Measurements from ENCODE around the gene DLGAP1. TPM values are rescaled to one million over a fixed set of nuclear protein-coding genes. Genes with fewer than 3 reads are reported as not detected.

The DLGAP1 gene
- total and polyA plus RNA-seq, 2 experiments from 2014 or later = 17.0 to 48.5 TPM

DNA sequence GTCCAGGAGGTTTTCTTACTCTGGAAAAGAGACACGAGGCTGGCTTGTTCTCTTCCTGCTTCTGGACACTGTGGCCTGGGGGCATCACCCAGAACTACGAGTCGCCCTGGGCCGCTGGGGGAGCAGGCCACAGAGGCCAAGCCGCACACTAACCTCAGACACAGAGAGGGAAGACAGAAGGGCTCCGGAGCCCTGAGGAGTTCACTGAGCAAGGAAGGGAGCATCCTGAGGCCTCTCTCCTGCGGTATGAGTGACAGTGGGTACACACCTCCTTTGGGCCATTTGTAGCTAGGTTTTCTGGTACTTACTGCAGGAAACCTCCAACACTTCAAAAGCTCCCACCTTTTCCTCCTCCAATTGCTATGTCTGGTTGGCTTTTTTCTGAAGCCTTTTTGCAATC lies 494.1 kb downstream of the DLGAP1 start (continued):
- TF ChIP-seq, protein P1, sequence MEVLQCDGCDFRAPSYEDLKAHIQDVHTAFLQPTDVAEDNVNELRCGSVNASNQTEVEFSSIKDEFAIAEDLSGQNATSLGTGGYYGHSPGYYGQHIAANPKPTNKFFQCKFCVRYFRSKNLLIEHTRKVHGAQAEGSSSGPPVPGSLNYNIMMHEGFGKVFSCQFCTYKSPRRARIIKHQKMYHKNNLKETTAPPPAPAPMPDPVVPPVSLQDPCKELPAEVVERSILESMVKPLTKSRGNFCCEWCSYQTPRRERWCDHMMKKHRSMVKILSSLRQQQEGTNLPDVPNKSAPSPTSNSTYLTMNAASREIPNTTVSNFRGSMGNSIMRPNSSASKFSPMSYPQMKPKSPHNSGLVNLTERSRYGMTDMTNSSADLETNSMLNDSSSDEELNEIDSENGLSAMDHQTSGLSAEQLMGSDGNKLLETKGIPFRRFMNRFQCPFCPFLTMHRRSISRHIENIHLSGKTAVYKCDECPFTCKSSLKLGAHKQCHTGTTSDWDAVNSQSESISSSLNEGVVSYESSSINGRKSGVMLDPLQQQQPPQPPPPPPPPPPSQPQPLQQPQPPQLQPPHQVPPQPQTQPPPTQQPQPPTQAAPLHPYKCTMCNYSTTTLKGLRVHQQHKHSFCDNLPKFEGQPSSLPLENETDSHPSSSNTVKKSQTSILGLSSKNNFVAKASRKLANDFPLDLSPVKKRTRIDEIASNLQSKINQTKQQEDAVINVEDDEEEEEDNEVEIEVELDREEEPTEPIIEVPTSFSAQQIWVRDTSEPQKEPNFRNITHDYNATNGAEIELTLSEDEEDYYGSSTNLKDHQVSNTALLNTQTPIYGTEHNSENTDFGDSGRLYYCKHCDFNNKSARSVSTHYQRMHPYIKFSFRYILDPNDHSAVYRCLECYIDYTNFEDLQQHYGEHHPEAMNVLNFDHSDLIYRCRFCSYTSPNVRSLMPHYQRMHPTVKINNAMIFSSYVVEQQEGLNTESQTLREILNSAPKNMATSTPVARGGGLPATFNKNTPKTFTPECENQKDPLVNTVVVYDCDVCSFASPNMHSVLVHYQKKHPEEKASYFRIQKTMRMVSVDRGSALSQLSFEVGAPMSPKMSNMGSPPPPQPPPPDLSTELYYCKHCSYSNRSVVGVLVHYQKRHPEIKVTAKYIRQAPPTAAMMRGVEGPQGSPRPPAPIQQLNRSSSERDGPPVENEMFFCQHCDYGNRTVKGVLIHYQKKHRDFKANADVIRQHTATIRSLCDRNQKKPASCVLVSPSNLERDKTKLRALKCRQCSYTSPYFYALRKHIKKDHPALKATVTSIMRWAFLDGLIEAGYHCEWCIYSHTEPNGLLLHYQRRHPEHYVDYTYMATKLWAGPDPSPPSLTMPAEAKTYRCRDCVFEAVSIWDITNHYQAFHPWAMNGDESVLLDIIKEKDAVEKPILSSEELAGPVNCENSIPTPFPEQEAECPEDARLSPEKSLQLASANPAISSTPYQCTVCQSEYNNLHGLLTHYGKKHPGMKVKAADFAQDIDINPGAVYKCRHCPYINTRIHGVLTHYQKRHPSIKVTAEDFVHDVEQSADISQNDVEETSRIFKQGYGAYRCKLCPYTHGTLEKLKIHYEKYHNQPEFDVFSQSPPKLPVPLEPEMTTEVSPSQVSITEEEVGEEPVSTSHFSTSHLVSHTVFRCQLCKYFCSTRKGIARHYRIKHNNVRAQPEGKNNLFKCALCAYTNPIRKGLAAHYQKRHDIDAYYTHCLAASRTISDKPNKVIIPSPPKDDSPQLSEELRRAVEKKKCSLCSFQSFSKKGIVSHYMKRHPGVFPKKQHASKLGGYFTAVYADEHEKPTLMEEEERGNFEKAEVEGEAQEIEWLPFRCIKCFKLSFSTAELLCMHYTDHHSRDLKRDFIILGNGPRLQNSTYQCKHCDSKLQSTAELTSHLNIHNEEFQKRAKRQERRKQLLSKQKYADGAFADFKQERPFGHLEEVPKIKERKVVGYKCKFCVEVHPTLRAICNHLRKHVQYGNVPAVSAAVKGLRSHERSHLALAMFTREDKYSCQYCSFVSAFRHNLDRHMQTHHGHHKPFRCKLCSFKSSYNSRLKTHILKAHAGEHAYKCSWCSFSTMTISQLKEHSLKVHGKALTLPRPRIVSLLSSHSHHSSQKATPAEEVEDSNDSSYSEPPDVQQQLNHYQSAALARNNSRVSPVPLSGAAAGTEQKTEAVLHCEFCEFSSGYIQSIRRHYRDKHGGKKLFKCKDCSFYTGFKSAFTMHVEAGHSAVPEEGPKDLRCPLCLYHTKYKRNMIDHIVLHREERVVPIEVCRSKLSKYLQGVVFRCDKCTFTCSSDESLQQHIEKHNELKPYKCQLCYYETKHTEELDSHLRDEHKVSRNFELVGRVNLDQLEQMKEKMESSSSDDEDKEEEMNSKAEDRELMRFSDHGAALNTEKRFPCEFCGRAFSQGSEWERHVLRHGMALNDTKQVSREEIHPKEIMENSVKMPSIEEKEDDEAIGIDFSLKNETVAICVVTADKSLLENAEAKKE (CRISPR knock-in tag; IDR thresholded peaks at IDR 0.05) = no peak
- TF ChIP-seq POLR2AphosphoS5 (IDR thresholded peaks at IDR 0.05; ENCODE audit: low read depth) (no peak), ZNF114 (CRISPR knock-in tag; IDR thresholded peaks at IDR 0.05) (no peak)

GRCh38 chr18:3960142-3960541 lies 495.0 kb downstream of the DLGAP1 start:
- Histone ChIP-seq H3K9me2 (ENCODE audit: insufficient read depth) (no peaks in the 10 kb centered on the region), H3K36me3 (ENCODE audit: insufficient read depth) (no peaks in the 10 kb centered on the region), H3K27me3 (ENCODE audit: insufficient read depth) (no peaks in the 10 kb centered on the region), H3K4me3 (no peak overlapping the region), H3K27ac (ENCODE audit: low read depth) (no peak overlapping the region), H3K4me1 (ENCODE audit: insufficient read depth) (peaks cover 14% of the 10 kb centered on the region; the same call in 1 of the 2 replicates), H2AFZ (no peak overlapping the region), H3K79me2 (replicated peaks; ENCODE audit: insufficient read depth) (no peaks in the 10 kb centered on the region), H3F3A (replicated peaks; ENCODE audit: low read depth) (no peaks in the 10 kb centered on the region), H4K20me1 (replicated peaks; ENCODE audit: insufficient read depth) (no peaks in the 10 kb centered on the region), H3K4me2 (no peak overlapping the region)
- H3K4me1 Mint-ChIP-seq = peaks cover 17% of the 10 kb centered on the region
- peaks cover 4% of the 10 kb centered on the region for H3K27me3 Mint-ChIP-seq (ENCODE audit: insufficient read depth, low read depth, poor library complexity)
- DNase-seq (ENCODE audit: low spot score) = peak; percentile 12
- peak; percentile 73 for ATAC-seq
- peaks cover 9% of the 10 kb centered on the region; the same call in 2 of the 3 replicates for H3K9me3 Mint-ChIP-seq
- peaks cover 12% of the 10 kb centered on the region; the same call in 1 of the 3 replicates for H3K36me3 Mint-ChIP-seq (ENCODE audit: low read depth)
- H3K27ac Mint-ChIP-seq = peak overlapping the region; percentile 39
- no peak overlapping the region for H3K4me3 Mint-ChIP-seq
- TF ChIP-seq, protein P2, sequence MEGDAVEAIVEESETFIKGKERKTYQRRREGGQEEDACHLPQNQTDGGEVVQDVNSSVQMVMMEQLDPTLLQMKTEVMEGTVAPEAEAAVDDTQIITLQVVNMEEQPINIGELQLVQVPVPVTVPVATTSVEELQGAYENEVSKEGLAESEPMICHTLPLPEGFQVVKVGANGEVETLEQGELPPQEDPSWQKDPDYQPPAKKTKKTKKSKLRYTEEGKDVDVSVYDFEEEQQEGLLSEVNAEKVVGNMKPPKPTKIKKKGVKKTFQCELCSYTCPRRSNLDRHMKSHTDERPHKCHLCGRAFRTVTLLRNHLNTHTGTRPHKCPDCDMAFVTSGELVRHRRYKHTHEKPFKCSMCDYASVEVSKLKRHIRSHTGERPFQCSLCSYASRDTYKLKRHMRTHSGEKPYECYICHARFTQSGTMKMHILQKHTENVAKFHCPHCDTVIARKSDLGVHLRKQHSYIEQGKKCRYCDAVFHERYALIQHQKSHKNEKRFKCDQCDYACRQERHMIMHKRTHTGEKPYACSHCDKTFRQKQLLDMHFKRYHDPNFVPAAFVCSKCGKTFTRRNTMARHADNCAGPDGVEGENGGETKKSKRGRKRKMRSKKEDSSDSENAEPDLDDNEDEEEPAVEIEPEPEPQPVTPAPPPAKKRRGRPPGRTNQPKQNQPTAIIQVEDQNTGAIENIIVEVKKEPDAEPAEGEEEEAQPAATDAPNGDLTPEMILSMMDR (conservative IDR thresholded peaks at IDR 0.05; ENCODE audit: low read depth in 2 of 2) = no peak
- TF ChIP-seq ETS1 (IDR thresholded peaks at IDR 0.05) (no peak), POLR2AphosphoS5 (IDR thresholded peaks at IDR 0.05; ENCODE audit: low read depth) (no peak), ZNF114 (CRISPR knock-in tag; IDR thresholded peaks at IDR 0.05) (no peak), ZNF331 (CRISPR knock-in tag; IDR thresholded peaks at IDR 0.05; ENCODE audit: low read depth) (no peak), JUNB (IDR thresholded peaks at IDR 0.05; ENCODE audit: unreplicated experiment) (no peak)

Measured in GM23338 (cell line).